ENCODE results near the gene WDR4. TPM values are rescaled to one million over a fixed set of nuclear protein-coding genes. Genes with fewer than 3 reads are reported as not detected.

WDR4 gene
- total and polyA plus RNA-seq, 2 of the 13 experiments (the other 11 are each of a cell fraction or from before 2014, with no cell fraction given): 11.3 to 14.4 TPM

GRCh38 chr21:42811960-42812359 lies 67.4 kb downstream of the WDR4 start:
- WGBS (ENCODE audit: low lambda C conversion rate): 69% methylated on average over 6 of the region's 6 CpGs
- no peak for FAIRE-seq
- TF ChIP-seq MLX (CRISPR knock-in tag; IDR thresholded peaks at IDR 0.05) (no peak), MAZ (IDR thresholded peaks at IDR 0.05; ENCODE audit: borderline replicate concordance, low read depth, low read length) (no peak), MAZ (CRISPR knock-in tag; IDR thresholded peaks at IDR 0.05; ENCODE audit: low read depth) (no peak), ZNF878 (CRISPR knock-in tag; IDR thresholded peaks at IDR 0.05) (no peak), STAT6 (CRISPR knock-in tag; IDR thresholded peaks at IDR 0.05; ENCODE audit: borderline replicate concordance) (no peak), ONECUT2 (CRISPR knock-in tag; IDR thresholded peaks at IDR 0.05) (no peak), FIP1L1 (IDR thresholded peaks at IDR 0.05; ENCODE audit: borderline replicate concordance, insufficient read depth, low read depth, low read length) (no peak), ZNF670 (CRISPR knock-in tag; IDR thresholded peaks at IDR 0.05; ENCODE audit: borderline replicate concordance) (no peak), ZNF761 (CRISPR knock-in tag; conservative IDR thresholded peaks at IDR 0.05) (no peak), PATZ1 (CRISPR knock-in tag; IDR thresholded peaks at IDR 0.05) (no peak), SMAD3 (CRISPR knock-in tag; IDR thresholded peaks at IDR 0.05) (no peak), ZBTB20 (CRISPR knock-in tag; IDR thresholded peaks at IDR 0.05; ENCODE audit: borderline replicate concordance, low read depth) (no peak), CREB3 (CRISPR knock-in tag; IDR thresholded peaks at IDR 0.05) (no peak), ZNF510 (CRISPR knock-in tag; IDR thresholded peaks at IDR 0.05; ENCODE audit: low read depth) (no peak), YEATS2 (CRISPR knock-in tag; IDR thresholded peaks at IDR 0.05; ENCODE audit: borderline replicate concordance) (no peak), ATF7-NPFF (CRISPR knock-in tag; IDR thresholded peaks at IDR 0.05; ENCODE audit: low read depth) (no peak), ZNF501 (CRISPR knock-in tag; IDR thresholded peaks at IDR 0.05) (no peak), ZNF749 (CRISPR knock-in tag; IDR thresholded peaks at IDR 0.05; ENCODE audit: borderline replicate concordance) (no peak), ZNF580 (CRISPR knock-in tag; IDR thresholded peaks at IDR 0.05; ENCODE audit: borderline replicate concordance, low read depth) (no peak), NR1H2 (CRISPR knock-in tag; IDR thresholded peaks at IDR 0.05; ENCODE audit: borderline replicate concordance, low read depth) (no peak)

More at GRCh38 chr21:42811960-42812359, 67.4 kb downstream of the WDR4 start:
- ATAC-seq (no peak), DNase-seq (ENCODE audit: low spot score) (no peak)
- peaks cover 20% of the 10 kb centered on the region for H3K9me3 ChIP-seq (ENCODE audit: low read length)
- H3K9ac ChIP-seq (ENCODE audit: insufficient read depth, low read depth, low read length): no peak overlapping the region
- BruUV-seq (replicated peaks): no TSS peak
- H3K4me1 ChIP-seq (ENCODE audit: insufficient read depth, low read length): peaks cover 28% of the 10 kb centered on the region
- no peaks in the 10 kb centered on the region for H3K36me3 ChIP-seq (replicated peaks in 1 of 2; ENCODE audit: control insufficient read depth in 1 of 2, insufficient read depth in 2 of 2, low read length in 2 of 2)
- no peak overlapping the region for H3K4me2 ChIP-seq (ENCODE audit: low read depth, low read length)
- no peak overlapping the region for H3K27ac ChIP-seq (ENCODE audit: extremely low read length, insufficient read depth, low read length)
- H3K27me3 ChIP-seq (ENCODE audit: control insufficient read depth in 1 of 2, insufficient read depth in 2 of 2, low read length in 2 of 2): no peaks in the 10 kb centered on the region; a peak in 1 of 5 replicates
- no peaks in the 10 kb centered on the region for H3K79me2 ChIP-seq (ENCODE audit: insufficient read depth, low read length)
- in situ Hi-C loops (cut with HindIII; ENCODE audit: extremely low pct_ligation_motif_present, low pct_unique_long_range_greater_than_20kb) (no loop called here), intact Hi-C loops (cut with micrococcal nuclease; ENCODE audit: unreplicated experiment) (no loop called here)
- H3K4me3 ChIP-seq (replicated peaks in 1 of 3; ENCODE audit: insufficient read depth in 1 of 3, low read depth in 2 of 3, low read length in 3 of 3): no peak overlapping the region
- no peak overlapping the region for H2AFZ ChIP-seq (ENCODE audit: low read length)
- POLR2A ChIA-PET: no interaction called here
- CTCF ChIA-PET (ENCODE audit: low intra/inter-chr PET ratio, low total read pairs): no interaction called here
- no peaks in the 10 kb centered on the region for H4K20me1 ChIP-seq (ENCODE audit: insufficient read depth, low read length)

All from HepG2 (cell line).